HG02623 (cell line): ENCODE measurements around the gene CDK8.

Source experiments
- ATAC-seq: cut with Tn5 transposase; IDR thresholded peaks from one replicate; pipeline ENCODE4 v1.9.1; 2021; ENCODE audit warnings: moderate library complexity; ENCODE audit not compliant: unreplicated experiment

The CDK8 gene

DNA sequence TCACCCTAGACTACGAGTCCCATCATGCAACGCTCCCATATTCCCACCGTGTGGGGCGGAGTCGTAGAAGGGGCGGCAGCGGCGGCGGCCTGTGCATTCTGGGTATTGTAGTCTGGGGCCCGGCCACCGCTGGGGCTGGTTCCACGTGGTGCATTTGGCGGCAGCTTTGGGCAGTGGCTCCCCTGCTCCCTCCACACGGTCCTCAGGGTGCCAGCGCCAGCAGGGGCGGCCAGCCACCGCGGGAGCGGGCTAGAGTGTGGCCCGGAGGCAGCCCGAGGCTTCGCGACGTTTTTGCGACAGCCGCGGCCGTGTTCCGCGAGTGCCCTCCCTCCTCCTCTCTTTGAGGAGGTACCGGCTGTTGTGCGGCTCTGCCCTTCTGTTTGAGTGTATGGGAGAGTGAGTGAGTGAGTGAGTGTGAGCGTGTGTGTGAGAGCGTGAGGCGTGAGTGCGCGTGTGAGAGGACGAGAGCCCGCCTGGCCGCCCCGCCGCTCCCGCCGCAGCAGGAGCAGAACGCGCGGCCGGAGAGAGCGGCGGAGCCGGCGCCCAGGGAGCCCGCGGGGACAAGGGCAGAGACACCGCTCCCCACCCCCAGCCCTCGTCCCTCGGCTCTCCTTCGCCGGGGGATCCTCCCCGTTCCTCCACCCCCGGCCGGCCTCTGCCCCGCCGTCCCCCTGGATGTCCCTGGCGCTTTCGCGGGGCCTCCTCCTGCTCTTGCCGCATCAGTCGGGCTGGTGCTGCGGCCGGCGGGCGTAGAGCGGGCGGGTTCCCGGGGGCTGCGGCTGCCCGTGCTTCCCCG is at the start of gene CDK8:
CDK8 (plus strand) TSS at position 343 of the 796 bp plus-strand sequence. CDS start 513 bp downstream, outside the sequence.
- peak; percentile 85 for ATAC-seq

DNA sequence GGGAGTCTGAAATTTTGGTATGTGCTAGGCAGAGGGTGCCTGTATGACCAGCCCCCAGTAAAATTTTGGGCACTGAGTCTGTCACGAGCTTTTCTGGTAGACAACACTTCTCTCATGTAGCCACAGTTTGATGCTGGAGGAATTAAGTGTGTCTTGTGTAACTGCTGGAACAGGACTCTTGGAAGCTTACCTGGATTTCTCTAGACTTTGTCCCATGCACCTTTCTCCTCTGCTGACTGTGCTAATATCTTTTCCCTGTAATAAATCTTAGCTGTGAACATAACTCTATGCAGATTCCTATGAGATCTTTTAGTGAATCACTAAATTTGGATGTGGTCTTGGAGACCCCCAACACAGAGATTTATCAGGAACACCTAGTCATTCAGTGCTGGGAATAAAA is 45.6 kb upstream of the CDK8 start:
- ATAC-seq = no peak

DNA sequence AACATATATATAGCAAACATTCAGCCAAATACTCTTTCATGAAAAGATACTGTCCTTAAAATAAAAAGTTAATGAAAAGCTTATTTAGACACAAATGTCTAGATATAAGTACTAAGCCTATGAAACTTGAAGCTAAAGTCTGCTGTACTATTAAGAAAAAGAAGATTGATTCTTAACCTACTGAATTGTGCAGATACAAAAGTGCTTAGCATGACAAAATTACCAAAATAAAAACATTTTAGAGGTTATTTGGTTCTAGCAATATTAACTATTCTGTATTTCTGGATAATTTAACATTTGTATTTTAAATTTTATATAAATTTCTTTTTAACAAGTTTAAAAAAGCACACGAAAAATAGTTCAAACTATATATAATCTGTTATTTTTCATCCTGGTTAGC is 40.6 kb upstream of the CDK8 start:
- no peak for ATAC-seq

DNA sequence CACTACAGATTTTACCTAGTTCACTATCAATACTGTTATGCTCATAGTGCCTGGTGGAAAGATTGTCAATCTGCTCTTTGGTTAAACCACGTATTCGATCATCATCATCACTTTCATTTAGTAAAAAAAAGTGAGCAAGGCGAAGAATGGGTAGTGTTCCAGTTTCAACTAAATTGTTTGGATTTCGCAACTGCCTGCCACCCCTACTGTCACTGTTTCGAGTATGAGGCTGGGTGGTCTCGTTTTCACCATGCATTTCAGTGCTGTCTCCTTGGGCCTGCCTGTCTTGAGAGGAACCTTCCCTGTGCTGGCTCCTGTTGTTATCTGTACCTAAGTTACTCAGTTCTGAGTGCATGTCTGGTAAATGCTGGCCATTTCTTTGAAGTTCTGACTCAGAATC is 39.9 kb upstream of the CDK8 start:
- ATAC-seq = no peak

DNA sequence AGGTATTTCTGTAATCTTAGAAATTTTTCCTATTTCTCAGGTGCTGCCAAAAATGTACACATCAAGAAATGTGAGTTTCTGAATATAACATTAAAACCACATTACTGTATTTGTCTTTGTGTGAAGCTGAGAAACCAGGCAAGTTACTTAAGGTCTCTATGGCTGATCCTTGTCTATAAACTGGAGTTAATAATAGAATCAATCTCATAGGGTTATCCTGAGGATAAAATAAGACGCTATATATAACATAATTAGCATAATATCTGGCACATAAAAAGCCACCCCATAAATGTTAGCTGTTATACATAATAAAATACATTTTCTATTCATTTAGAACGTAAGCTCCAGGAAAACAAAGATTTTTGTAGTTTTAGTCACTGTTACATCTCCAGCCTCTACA is 37.9 kb upstream of the CDK8 start:
- ATAC-seq = no peak

DNA sequence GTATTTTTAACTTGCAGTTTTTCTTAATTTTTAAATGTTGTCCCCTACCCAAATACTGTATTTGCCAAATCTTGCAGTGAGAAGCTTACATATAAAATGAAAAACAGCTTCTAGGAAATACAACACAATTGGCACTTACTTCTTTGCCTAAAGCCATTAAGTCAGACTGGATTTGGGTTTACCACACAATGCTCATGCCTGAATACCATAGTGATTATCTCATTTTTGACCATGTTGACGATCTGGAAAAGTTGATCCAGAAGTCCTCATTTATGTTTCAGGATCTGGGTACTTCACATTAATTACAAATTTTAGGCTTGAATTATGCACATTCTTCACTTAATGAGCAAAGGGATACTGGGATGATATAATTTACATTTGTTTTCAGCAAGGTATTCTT is 34.2 kb upstream of the CDK8 start:
- ATAC-seq = no peak

DNA sequence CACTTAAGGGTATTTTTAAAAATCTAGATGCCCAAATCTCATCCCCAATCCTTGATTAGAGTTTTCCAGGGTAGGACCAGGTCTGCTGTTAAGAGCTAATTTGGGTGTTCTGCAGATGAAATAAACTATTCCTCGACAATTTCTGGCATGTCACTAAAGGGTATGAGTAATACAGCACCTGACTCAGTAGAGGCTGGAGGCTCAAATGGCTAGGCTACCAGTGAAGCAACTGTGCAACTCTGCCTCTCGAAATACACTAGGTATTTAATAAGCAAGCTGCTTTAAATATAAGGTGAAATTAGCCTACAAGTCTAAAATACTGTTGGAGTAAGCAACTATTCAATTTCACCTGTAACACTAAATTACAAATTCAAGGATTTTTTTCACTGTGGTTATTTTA is 33.4 kb upstream of the CDK8 start:
- no peak for ATAC-seq

DNA sequence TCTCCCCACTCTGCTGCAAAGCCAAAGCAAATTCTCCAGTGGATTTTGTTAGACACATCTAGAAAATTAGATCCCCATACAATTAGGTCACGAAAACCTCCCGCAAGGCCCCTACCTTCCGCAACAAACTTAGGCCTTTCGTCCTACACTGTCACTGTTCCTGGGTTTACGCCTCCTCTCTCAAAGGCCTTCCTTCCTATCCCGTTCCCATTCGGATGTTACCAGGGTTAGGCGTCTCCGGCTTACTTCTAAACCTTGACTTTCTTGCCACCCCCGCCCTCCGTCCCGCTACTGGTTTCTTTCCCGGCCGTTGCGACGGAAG is 32.6 kb upstream of the CDK8 start:
- no peak for ATAC-seq

DNA sequence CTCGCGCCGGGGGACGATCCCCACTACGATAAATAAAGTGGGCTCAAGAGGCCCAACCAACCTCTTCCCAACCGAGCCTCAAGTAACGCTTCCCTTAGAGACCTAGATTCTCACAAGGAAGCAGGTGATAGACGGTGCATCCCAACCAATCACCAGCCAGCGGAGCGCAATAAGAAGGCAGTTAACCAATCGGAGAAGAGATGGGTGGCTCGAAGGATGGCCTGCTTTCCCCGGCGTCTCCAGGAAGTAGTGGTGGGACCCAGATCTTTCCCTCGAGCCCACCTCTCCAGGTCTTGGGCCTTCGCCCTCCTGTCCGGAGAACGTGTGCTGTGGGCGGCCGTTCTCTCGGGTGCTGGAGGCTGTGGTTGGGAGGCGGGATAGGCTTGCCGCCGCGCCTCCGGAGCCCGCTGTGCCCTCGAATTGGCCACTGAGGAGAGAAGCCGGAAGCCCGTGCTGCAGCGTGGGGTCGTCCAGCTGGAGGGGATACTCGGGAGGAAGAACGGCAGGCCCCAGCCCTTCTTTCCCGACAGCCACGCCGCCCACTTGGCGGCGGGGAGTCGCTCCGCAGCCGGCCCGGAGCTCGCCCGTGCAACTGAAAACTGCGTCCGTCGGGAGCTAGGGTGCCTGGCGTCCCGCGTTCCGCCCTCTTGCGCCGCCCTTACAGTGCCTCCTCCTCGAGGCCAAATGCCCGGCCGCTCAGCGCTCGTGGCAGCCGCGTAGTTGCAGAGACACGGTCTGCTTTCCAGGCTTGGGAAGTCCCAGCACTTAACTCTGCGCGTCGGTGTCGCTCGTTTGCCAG is 32.0 kb upstream of the CDK8 start, which contains the start of gene RNF6:
RNF6 (minus strand) TSS at position 594 of the 799 bp plus-strand sequence. CDS start 2,665 bp downstream, outside the sequence.
- ATAC-seq = peak; percentile 98

DNA sequence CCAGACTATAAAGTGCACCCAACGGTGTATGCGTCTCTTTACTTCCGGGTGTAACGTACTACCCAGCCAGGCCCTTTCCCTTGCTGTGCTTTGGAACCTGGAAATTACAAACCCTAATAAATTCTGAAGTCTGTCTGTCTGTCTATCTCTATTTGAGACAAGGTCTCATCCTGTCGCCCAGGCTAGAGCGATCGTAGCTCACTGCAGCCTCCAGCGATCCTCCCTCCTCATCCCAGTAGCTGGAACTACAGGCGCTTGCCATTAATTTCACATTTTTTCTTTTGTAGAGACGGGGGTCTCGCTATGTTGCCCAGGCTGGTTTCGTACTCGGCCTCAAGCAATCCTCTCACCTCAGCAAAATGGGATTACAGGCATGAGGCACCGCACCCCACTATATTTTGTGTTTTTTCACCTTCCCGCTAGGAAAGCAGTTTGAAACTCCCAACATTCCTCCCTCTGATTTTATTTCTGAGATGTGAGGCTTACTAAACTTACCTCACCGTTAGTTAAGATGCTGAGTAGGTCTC is 31.3 kb upstream of the CDK8 start:
- peak; percentile 35 for ATAC-seq

DNA sequence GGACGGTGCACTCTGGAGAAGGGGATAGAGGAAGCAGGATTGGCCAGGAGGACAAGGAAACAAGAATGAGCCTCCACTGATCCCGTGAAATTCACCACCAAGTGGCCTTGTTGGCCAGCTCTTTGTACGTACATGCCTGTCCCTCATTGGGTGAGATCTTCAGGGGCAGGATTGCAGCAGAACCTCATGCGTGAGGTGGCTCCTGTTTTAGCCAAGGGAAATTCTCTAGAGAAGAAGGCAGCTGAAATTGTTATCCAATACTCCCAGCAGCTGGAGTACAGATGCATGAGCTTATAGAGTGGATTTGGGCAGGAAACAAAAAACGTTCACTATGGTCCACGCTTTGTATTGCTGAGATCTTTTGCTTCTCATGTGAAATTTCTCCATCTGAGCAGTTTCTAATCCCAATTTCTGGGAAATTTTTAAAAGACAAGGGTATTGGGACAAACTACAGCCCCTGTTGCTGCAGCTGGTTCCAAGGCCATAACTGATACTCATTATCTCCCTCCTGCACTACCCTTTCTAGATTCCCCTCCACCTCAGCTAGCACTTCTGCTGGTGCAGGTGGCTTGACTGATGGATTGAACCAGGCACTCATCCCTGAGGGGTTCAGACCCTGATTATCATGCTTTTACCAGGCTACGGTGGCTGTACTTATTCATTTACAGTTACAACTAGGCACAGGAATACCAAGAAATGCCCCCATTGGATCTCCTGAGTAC is 27.9 kb upstream of the CDK8 start:
- no peak for ATAC-seq

DNA sequence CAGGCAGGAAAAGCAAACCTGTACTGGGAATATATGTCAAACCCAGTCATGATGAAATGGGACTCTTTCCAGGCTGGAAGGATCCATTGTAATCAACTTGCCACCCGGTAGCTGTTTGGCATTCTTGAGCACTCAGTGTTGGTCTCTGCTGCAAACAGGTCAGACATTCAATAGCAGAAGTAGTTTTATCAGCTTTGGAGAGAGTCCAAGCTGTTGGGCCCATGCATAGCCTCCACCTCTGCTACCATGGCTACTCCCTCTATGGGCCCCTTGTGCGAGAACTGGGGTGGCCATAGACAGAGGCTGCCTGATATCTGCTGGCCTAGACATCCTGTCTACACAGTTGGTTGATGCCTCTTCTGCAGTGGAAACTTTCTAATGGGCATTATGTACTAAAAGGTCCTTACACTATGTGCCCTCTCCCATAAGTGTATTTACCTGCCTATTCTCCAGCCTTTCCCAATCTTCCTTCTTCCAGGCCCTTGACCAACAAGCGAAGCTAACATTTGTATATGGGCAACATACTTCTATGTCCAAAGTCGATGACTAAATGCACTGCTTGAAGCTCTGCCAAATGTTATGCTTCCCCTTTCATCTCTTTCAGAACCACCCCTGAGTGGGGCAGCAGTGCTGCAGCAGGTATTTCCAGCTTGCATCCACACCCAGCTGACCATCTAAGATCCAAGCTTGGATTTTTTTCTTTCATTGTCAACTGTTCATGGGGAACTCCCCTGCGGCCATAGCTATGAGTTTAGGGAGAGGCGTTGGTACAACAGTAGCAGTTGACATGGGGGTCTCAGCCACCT is 26.6 kb upstream of the CDK8 start:
- no peak for ATAC-seq

DNA sequence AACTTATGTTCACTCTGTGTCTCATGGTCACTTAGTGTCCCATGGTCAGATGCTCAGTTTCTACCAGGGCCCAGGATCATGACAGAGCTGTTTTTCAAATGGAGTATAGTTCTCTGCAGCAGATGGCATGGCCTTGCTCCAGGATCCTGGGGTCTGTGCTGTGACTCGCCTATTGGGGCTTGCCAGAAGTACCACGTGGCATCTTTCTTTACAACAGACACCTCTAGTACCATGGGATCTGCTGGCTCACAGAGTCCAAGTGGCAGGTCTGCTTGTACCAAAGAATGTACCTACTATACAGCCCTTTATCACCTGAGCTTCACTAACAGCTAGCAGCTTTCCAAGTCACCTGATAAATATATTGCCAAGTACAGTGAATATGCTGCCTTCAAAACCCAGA is 25.8 kb upstream of the CDK8 start:
- ATAC-seq = no peak

DNA sequence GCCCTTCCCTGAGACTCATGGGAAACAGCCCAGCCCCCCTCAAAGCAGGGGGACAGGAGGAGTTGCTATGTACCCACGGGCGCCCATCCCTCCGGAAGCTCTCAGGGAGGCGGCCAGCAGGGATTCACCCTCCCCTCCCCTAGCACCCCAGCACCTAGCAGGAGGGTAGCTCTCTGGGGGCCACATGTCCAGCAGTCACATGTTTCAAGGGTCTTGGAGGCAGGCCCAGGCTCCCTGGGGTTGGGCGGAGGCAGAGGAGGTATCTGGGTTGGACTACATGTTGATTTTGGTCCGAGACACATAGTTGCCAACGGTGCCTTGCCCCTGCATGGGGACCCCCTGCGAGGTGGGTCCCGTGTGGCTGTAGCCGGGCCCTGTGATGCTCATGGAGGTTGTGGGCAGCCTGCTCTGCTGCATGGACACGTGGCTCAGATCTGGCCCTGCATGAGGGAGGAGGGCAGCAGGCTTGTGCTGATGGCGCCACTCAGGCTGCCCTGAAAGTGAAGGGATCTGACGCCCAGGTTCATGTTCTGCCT is 24.8 kb upstream of the CDK8 start:
- no peak for ATAC-seq

DNA sequence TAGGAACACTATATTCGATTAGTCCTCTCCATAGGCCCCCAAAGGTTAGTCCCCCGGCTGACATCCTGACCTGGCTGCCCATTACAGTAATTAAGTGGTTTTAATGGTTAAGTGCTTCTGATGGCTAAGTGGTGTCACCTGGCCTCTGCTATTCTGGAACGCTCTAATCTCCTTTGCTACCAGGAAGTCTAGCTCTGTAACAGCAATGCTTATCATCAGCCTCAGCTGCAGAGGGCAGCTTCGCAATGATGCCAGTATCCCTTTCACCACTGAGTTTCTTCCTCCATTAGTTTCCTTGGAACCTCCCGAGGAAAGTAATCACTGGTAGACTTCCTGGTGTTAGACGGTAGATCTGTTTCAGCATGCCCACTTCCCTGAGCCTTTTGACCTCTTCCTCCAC is 23.2 kb upstream of the CDK8 start:
- ATAC-seq = no peak

DNA sequence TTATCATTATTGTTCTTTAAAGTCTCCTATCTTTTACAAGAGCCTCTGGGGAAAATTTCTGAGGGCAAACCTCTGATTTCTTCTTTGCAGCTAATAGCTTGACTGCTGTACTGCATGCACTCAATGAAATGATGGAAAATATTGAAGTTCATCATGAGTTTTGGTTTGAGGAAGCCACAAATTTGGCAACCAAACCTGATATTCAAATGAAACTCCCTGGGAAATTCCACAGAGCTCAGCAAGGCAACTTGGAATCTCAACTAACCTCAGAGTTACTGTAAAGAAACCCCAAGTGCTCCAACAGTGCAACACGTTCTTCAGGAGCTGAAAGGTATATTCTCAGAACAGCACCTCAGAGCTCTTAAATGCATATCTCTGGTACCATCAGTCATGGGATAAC is 17.6 kb upstream of the CDK8 start:
- no peak for ATAC-seq

DNA sequence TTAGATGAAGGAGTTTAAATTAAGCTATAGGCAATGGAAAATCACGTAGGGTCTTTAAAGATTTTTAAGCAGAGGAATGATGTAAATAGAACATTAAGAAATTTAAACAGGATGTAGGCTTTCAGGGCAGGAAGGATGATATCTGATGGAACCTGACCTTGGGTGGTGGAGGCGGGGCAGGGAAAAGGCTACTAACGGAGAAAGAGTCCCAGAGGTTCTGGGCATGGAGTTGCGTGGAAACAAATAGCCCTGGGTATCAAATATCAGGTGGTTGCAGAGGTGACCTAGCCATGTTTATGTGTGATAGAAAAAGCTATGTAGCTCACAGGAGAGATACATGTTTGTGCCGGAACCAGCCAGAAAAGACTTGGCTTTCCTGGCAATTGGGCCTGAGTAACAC is 7.8 kb upstream of the CDK8 start:
- ATAC-seq = no peak

DNA sequence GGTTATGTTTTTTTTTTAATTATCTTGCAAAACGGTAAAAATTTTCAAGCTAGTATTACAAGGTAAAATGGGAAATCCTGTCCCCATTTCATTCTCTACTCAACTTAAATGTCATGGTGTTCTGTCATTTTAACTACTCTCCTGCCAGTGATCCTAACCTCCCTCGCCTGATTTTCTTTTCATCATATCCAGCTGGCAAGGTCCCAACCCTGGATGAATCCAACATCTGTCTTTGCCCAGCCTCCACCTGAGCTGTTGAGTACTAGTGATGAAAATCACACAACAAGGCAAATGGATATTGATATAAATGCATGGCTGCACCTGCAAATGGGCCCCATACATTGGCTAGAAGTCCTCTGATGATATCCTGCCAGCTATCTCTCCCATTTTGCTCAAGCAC is 6.9 kb upstream of the CDK8 start:
- ATAC-seq = no peak

DNA sequence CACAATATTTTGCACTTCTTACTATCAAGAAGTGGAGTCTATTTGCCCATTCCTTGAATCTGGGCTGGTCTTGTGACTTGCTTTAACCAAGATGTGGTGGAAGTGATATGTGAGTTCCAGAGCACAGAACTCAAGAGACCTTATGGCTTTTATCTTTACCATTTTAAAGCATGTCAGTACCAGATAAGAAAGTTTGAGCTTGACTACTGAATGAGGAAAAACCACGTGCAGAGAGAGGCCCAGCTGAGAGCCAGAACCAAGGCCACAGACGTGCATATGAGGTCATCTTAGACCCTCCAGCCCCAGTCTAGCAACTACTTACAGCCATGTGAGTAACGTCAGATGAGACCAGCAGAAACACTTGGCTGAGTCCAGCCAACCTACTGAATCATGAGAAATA is 6.3 kb upstream of the CDK8 start:
- ATAC-seq = no peak

DNA sequence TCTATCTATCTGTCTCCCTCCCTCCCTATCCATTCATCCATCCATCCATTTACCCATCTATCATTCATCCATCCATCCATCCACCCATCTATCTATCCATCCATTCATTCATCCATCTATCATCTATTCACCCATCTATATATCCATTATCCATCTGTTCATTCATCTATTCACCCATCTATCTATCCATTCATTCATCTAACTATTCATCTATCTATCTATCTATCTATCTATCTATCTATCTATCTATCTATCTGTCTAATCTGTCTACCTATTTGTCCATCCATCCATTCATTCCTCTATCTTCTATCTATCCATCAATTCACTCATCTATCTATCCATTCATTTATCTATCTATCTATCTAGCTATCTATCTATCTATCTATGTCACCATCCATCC is 4.4 kb upstream of the CDK8 start:
- no peak for ATAC-seq
